ENCODE measurements around the gene IGFL2.
"Not testable (repeated sequence)": the region's sequence is repeated elsewhere in the genome, so short reads cannot be mapped to it uniquely, and the experiment has no call there.

The IGFL2 gene

GRCh38 chr19:46189971-46190888 lies 42.2 kb downstream of the IGFL2 start:
- no peak for DNase-seq (ENCODE audit: low spot score)

GRCh38 chr19:46191356-46191755 lies 43.3 kb downstream of the IGFL2 start:
- no peak for DNase-seq (ENCODE audit: low spot score)

DNA sequence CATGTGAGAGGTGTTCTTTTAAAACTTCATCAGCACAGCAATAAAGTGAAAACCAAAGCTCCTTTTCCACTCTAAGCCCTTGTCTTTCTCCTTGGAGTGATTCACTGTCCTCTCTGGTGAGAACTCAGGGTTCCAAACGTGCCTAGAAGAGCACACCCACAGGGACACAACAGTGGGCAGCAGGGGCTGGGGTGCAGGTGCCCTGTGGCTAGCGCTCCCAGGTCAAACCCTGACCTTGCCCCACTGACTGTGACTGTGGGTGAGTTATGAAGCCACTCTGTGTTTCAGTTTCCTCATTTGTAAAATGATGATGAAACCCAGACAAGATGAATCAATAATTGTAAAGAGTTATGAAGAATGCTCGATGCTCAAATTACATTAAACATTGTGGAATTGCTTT lies 43.9 kb downstream of the IGFL2 start:
- DNase-seq (ENCODE audit: low spot score): no peak

- not testable (repeated sequence) for DNase-seq (ENCODE audit: low spot score)
These were observed 44.6 kb downstream of the IGFL2 start for GRCh38 chr19:46192626-46192991.

DNA sequence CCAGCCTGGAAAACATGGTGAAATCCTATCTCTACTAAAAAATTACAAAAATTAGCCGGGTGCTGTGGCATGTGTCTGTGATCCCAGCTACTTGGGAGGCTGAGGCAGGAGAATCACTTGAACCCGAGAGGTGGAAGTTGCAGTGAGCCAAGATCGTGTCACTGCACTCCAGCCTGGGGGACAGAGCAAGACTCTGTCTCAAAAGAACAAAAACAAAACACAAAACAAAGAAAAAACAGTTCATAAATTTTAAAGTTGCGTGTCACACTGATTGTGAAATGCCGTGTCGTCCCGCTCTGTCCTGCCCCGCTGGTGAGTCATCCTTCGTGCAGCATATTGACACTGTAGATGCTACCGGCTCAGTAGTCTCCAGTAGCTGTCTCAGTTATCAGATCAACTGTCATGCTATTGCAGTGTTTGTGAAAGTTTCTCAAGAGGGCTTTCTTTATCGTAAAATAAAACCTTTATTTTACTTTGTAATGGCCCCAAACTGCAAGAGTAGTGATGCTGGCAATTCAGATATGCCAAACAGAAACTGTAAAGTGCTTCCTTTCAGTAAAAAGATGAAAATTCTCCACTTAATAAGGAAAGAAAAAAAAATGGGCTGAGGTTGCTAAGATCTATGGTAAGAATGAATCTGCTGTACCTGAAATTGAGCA lies 45.1 kb downstream of the IGFL2 start:
- no peak for DNase-seq (ENCODE audit: low spot score)

DNA sequence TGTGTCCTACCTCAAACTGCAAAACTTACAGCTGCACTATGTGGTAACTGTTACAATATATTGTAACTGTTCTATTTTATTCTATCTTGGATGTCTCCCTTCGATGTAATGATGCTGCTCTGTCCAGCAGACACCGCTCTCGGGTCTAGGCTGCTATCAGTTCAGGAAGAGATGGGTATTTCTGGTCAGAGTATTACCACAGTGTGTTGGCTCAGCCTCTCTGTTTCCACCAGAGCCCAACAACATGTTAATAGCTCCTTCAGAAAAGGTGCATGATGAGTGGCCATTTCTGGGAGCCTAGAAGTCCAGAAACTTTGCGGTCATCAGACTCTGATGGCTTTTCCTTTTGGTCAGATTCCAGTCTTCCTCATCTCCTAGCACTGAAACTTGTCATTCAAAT lies 45.6 kb downstream of the IGFL2 start:
- no peak for DNase-seq (ENCODE audit: low spot score)

- no peak for DNase-seq (ENCODE audit: low spot score)
These were observed 47.1 kb downstream of the IGFL2 start for GRCh38 chr19:46195104-46195503.

DNA sequence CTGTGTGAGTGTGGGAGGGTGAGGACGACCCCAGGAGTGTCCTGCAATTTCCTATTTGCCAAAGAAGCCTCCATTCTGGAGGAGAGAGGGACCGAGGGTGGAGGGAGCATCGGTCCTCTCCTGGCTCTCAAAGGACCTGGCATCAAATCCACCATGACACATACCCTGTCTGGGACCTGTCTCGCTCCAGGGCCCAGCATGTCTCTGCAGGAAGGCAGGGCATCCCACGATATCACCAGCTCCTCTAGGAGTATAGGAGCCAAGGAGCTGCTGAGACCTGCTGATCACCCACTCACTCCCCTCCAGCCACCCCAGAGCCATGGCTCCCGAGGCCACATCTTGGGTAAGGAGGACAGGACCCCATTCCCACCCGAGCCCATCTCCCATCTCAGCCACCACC lies 47.9 kb downstream of the IGFL2 start:
- DNase-seq (ENCODE audit: low spot score): not testable (repeated sequence)

DNA sequence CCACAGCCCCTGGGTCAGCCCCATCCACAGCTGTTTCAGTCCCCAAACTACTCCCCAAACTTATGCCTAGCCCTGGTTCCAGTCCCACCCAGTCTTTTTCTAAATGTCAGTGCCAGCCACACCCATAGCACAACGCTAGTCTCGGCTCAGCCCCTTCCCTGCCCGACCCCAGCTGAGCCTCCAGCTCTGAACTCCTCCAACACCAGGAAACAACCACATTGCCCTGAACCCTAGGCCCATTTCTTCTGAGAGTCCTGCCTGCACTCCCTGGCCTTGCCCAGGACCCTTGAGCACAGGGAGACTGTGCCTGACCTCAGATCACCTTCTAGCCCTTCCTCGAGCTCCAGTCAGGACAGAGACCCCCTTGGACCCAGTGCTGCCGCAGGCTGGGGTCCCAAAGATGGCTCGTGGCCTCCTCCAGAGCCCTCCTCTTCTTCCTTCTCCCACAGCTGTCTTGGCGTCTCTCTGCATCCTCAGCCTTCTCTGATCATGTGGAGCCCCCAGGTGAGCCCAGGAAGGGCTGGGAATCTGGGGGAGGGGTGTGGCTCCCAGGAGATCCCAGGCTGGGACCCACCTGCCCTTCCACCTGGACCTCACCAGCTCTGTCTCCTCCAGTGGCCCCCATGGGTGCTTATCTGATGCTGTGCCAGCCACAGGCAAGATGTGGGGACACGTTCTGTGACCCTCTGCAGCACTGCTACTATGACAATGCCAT lies 48.5 kb downstream of the IGFL2 start:
- no peak for DNase-seq (ENCODE audit: low spot score)

DNA sequence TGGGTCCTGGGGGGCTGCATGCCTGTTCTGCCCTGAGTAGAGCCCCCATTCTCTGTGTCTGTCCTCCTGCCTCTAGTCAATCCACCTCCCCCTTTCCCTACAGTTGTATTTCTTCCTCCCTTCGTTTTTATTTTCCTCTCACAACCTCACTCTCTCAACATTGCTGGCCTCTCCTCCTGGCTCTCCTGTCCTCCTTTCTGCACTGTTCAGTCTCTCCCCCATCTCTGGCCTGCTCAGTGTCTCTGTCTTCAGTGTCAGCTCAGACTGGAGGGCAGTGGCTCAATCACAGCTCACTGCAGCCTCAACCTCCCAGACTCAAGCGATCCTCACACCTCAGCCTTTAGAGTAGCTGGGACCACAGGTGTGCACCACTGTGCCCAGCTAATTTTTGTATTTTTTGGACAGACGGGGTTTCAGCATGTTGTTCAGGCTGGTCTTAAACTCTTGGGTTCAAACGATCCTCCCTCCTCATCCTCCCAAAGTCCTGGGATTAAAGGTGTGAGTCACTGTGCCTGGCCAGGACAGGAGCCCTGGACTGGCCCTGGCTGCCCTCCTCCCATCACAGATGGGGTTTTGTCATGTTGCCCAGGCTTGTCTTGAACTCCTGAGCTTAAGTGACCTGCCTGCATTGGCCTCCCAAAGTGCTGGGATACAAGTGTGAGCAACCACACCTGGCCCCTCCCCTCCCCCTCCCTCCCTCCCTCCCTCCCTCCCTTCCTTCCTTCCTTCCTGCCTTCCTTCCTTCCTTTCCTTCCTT lies 49.5 kb downstream of the IGFL2 start:
- DNase-seq (ENCODE audit: low spot score): no peak

- no peak for DNase-seq (ENCODE audit: low spot score)
These were observed 50.7 kb downstream of the IGFL2 start for GRCh38 chr19:46198756-46199155.

GRCh38 chr19:46201454-46202310 lies 53.6 kb downstream of the IGFL2 start:
- DNase-seq (ENCODE audit: low spot score): no peak

- DNase-seq (ENCODE audit: low spot score): no peak
These were observed 54.4 kb downstream of the IGFL2 start for GRCh38 chr19:46202426-46202825.

- no peak for DNase-seq (ENCODE audit: low spot score)
These were observed 55.1 kb downstream of the IGFL2 start for GRCh38 chr19:46202872-46203860.

- DNase-seq (ENCODE audit: low spot score): no peak
These were observed 56.0 kb downstream of the IGFL2 start for GRCh38 chr19:46204008-46204407.

DNA sequence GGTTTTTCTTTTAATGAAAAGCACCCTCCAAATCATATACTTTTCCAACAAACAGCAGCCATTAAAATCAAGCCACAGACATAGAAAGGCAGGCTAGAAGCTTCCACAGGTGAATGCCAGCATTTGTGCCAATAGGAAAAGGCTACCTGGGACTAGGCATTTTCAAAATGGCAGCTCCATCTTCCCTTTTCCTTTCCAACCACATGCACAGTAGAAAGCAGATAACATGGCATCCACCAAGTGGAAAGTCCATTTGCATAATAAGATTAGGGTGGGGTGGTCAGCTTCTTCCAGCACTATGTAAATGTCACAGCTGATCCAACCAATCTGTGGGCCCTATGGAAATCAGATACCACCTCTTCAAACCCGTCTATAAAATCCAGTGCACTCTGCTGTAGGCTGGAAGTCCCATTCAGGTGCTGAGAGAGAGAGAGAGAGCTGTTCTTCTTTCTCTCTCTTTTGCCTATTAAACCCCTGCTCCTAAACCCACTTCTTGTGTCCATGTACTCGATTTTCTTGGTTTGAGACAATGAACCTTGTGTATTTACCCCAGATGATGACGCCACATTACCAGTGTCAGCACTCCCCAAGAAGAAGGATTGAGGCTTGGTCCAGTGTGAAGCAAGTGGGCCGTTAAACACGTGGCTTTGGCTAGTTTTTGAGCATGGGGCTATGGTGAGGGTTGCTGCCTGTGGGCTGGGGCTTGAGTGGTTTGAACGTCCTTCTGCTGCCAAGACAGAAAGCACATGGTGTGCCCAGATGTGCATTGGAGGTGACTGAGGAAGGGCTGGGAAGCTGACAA lies 57.3 kb downstream of the IGFL2 start:
- DNase-seq (ENCODE audit: low spot score): no peak

GRCh38 chr19:46206176-46206575 lies 58.1 kb downstream of the IGFL2 start:
- no peak for DNase-seq (ENCODE audit: low spot score)

GRCh38 chr19:46206682-46207081 lies 58.6 kb downstream of the IGFL2 start:
- no peak for DNase-seq (ENCODE audit: low spot score)

DNA sequence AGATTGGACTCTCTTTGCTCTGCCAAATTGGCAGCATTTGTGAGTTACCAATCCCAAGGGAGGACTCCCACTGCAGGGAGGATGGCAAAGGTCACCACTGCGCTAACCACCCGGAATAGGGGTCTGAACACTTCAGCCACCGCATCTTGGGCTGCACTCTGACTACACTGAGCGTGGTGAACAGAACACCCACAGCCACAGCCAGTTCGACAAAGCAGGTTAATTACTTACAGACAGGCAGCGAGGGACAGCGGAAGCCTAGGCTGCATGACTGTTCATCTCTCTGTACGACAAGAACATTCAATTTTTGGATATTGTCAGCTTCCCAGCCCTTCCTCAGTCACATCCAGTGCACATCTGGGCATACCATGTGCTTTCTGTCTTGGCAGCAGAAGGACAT lies 59.8 kb downstream of the IGFL2 start:
- DNase-seq (ENCODE audit: low spot score): not testable (repeated sequence)

Data from D341Med (cell line).